ENCODE results near the gene ARRDC2. TPM values are rescaled to one million over a fixed set of nuclear protein-coding genes. Genes with fewer than 3 reads are reported as not detected.

Gene ARRDC2
- total and polyA plus RNA-seq, 2 of the 13 experiments (the other 11 are each of a cell fraction or from before 2014, with no cell fraction given), result 2.1 to 3.4 TPM

GRCh38 chr19:18013210-18014111 lies 5.5 kb downstream of the ARRDC2 start (continued):
- TF ChIP-seq HOXA5 (CRISPR knock-in tag; IDR thresholded peaks at IDR 0.05) (peak; percentile 49; the same call in 1 of the 2 replicates), ISL2 (CRISPR knock-in tag; IDR thresholded peaks at IDR 0.05) (peak; percentile 75), AGO1 (IDR thresholded peaks at IDR 0.05; ENCODE audit: low read depth, low read length, poor library complexity, severe bottlenecking) (no peak), NR2F2 (IDR thresholded peaks at IDR 0.05; ENCODE audit: borderline replicate concordance, low read depth) (peak; percentile 85; the same call in 1 of the 2 replicates), KDM6A (CRISPR knock-in tag; IDR thresholded peaks at IDR 0.05; ENCODE audit: low read depth) (no peak), GTF3A (CRISPR knock-in tag; conservative IDR thresholded peaks at IDR 0.05) (no peak), CHD4 (IDR thresholded peaks at IDR 0.05; ENCODE audit: borderline replicate concordance, low read length) (0 out of 2 replicates have a peak, but pooled peaks have one; percentile 59), RNF2 (conservative IDR thresholded peaks at IDR 0.05; ENCODE audit: low read depth) (no peak), ZNF460 (CRISPR knock-in tag; IDR thresholded peaks at IDR 0.05; ENCODE audit: borderline replicate concordance) (no peak), FOXA3 (CRISPR knock-in tag; IDR thresholded peaks at IDR 0.05) (peak; percentile 74), ZNF816 (CRISPR knock-in tag; IDR thresholded peaks at IDR 0.05; ENCODE audit: borderline replicate concordance) (no peak), SETDB1 (CRISPR knock-in tag; IDR thresholded peaks at IDR 0.05; ENCODE audit: borderline replicate concordance) (no peak), U2AF1 (optimal IDR thresholded peaks at IDR 0.05; ENCODE audit: low read depth, low read length) (peak; percentile 85), ZNF891 (CRISPR knock-in tag; IDR thresholded peaks at IDR 0.05) (peak; percentile 36; the same call in 1 of the 2 replicates), SALL2 (CRISPR knock-in tag; IDR thresholded peaks at IDR 0.05) (peak; percentile 44; the same call in 1 of the 2 replicates), ZNF101 (CRISPR knock-in tag; IDR thresholded peaks at IDR 0.05; ENCODE audit: borderline replicate concordance, low read depth) (no peak), MTA1 (CRISPR knock-in tag; IDR thresholded peaks at IDR 0.05; ENCODE audit: borderline replicate concordance) (peak; percentile 43; the same call in 1 of the 2 replicates), GABPB1 (CRISPR knock-in tag; IDR thresholded peaks at IDR 0.05) (peak; percentile 63), ZKSCAN1 (IDR thresholded peaks at IDR 0.05; ENCODE audit: low read length) (no peak), FOXP1 (IDR thresholded peaks at IDR 0.05) (no peak), FOXP1 (CRISPR knock-in tag; IDR thresholded peaks at IDR 0.05) (peak; percentile 58), POGZ (CRISPR knock-in tag; IDR thresholded peaks at IDR 0.05) (no peak), ZNF672 (CRISPR knock-in tag; IDR thresholded peaks at IDR 0.05) (no peak), CBFB (CRISPR knock-in tag; IDR thresholded peaks at IDR 0.05) (peak; percentile 8; the same call in 1 of the 2 replicates), GABPA (IDR thresholded peaks at IDR 0.05; ENCODE audit: low read depth, low read length) (no peak), GABPA (CRISPR knock-in tag; IDR thresholded peaks at IDR 0.05; ENCODE audit: low read depth) (peak; percentile 73), DMAP1 (CRISPR knock-in tag; IDR thresholded peaks at IDR 0.05) (peak; percentile 55), RARA (CRISPR knock-in tag; IDR thresholded peaks at IDR 0.05) (peak; percentile 99), RELA (CRISPR knock-in tag; IDR thresholded peaks at IDR 0.05) (no peak), ZBTB7B (CRISPR knock-in tag; IDR thresholded peaks at IDR 0.05) (peak; percentile 83), ARID3A (IDR thresholded peaks at IDR 0.05; ENCODE audit: low read depth, low read length) (no peak), KAT7 (CRISPR knock-in tag; IDR thresholded peaks at IDR 0.05; ENCODE audit: borderline replicate concordance) (no peak), ZNF12 (CRISPR knock-in tag; IDR thresholded peaks at IDR 0.05) (no peak)
